ENCODE measurements around the gene BTBD10.
A peak's percentile ranks its signal among the peaks of the same experiment; 100 is the strongest.

BTBD10 gene

GRCh38 chr11:13375798-13376197 lies 87.2 kb downstream of the BTBD10 start:
- no peak for DNase-seq (ENCODE audit: low spot score)

GRCh38 chr11:13373216-13373615 lies 89.8 kb downstream of the BTBD10 start:
- no peak for DNase-seq (ENCODE audit: low spot score)

GRCh38 chr11:13368041-13368446 lies 95.0 kb downstream of the BTBD10 start:
- DNase-seq (ENCODE audit: low spot score) = no peak

GRCh38 chr11:13367115-13367514 lies 95.9 kb downstream of the BTBD10 start:
- DNase-seq (ENCODE audit: low spot score) = no peak

GRCh38 chr11:13366266-13367026 lies 96.6 kb downstream of the BTBD10 start:
- no peak for DNase-seq (ENCODE audit: low spot score)

- DNase-seq (ENCODE audit: low spot score) = no peak
These were observed 98.6 kb downstream of the BTBD10 start for GRCh38 chr11:13364388-13364787.

GRCh38 chr11:13362596-13363109 lies 100.4 kb downstream of the BTBD10 start:
- DNase-seq (ENCODE audit: low spot score) = no peak

GRCh38 chr11:13358596-13359270 lies 104.3 kb downstream of the BTBD10 start:
- no peak for DNase-seq (ENCODE audit: low spot score)

GRCh38 chr11:13357232-13357631 lies 105.8 kb downstream of the BTBD10 start:
- no peak for DNase-seq (ENCODE audit: low spot score)

- no peak for DNase-seq (ENCODE audit: low spot score)
These were observed 107.8 kb downstream of the BTBD10 start for GRCh38 chr11:13355191-13355590.

- no peak for DNase-seq (ENCODE audit: low spot score)
These were observed 108.7 kb downstream of the BTBD10 start for GRCh38 chr11:13354335-13354734.

GRCh38 chr11:13352711-13353110 lies 110.3 kb downstream of the BTBD10 start:
- no peak for DNase-seq (ENCODE audit: low spot score)

- no peak for DNase-seq (ENCODE audit: low spot score)
These were observed 113.4 kb downstream of the BTBD10 start for GRCh38 chr11:13349581-13349980.

GRCh38 chr11:13349046-13349445 lies 114.0 kb downstream of the BTBD10 start:
- DNase-seq (ENCODE audit: low spot score) = no peak

- no peak for DNase-seq (ENCODE audit: low spot score)
These were observed 114.7 kb downstream of the BTBD10 start for GRCh38 chr11:13348305-13348704.

GRCh38 chr11:13347901-13348300 lies 115.1 kb downstream of the BTBD10 start:
- no peak for DNase-seq (ENCODE audit: low spot score)

GRCh38 chr11:13346470-13346869 lies 116.6 kb downstream of the BTBD10 start:
- DNase-seq (ENCODE audit: low spot score) = no peak

- no peak for DNase-seq (ENCODE audit: low spot score)
These were observed 118.2 kb downstream of the BTBD10 start for GRCh38 chr11:13344818-13345217.

- DNase-seq (ENCODE audit: low spot score) = peak; percentile 68
These were observed 118.9 kb downstream of the BTBD10 start for GRCh38 chr11:13343931-13344717.

GRCh38 chr11:13343067-13343466 lies 120.0 kb downstream of the BTBD10 start:
- DNase-seq (ENCODE audit: low spot score) = no peak

- no peak for DNase-seq (ENCODE audit: low spot score)
These were observed 122.0 kb downstream of the BTBD10 start for GRCh38 chr11:13341026-13341425.
